ENCODE results near the gene GAGE1.
"Not testable (repeated sequence)": the region's sequence is repeated elsewhere in the genome, so short reads cannot be mapped to it uniquely, and the experiment has no call there.

The GAGE1 gene

GRCh38 chrX:49598720-49599119, at the start of gene GAGE1:
TSS of gene GAGE1 (plus strand) at chrX:49599020. CDS start at chrX:49600175, 1,155 bp downstream.
- DNase-seq (ENCODE audit: low read depth in 1 of 2, low spot score in 1 of 2); in situ Hi-C loops (cut with HindIII; ENCODE audit: low pct_unique_long_range_greater_than_20kb, low sequenced_read_pairs): not testable (repeated sequence)

- DNase-seq (ENCODE audit: low read depth in 1 of 2, low spot score in 1 of 2); in situ Hi-C loops (cut with HindIII; ENCODE audit: low pct_unique_long_range_greater_than_20kb, low sequenced_read_pairs): not testable (repeated sequence)
These were observed 47.8 kb upstream of the GAGE1 start, which contains the start of gene GAGE12E for GRCh38 chrX:49550989-49551388. TSS of gene GAGE12E (plus strand) at chrX:49551289. CDS start at chrX:49552444, 1,155 bp downstream.

- DNase-seq (ENCODE audit: low read depth in 1 of 2, low spot score in 1 of 2); in situ Hi-C loops (cut with HindIII; ENCODE audit: low pct_unique_long_range_greater_than_20kb, low sequenced_read_pairs): not testable (repeated sequence)
These were observed 38.3 kb upstream of the GAGE1 start, which contains the start of gene GAGE12F for GRCh38 chrX:49560542-49560941. TSS of gene GAGE12F (plus strand) at chrX:49560842. CDS start at chrX:49561997, 1,155 bp downstream.

GRCh38 chrX:49568728-49569127, 30.1 kb upstream of the GAGE1 start:
- in situ Hi-C loops (cut with HindIII; ENCODE audit: low pct_unique_long_range_greater_than_20kb, low sequenced_read_pairs); DNase-seq (ENCODE audit: low read depth in 1 of 2, low spot score in 1 of 2): not testable (repeated sequence)

- in situ Hi-C loops (cut with HindIII; ENCODE audit: low pct_unique_long_range_greater_than_20kb, low sequenced_read_pairs); DNase-seq (ENCODE audit: low read depth in 1 of 2, low spot score in 1 of 2): not testable (repeated sequence)
These were observed 29.7 kb upstream of the GAGE1 start for GRCh38 chrX:49569152-49569551.

- in situ Hi-C loops (cut with HindIII; ENCODE audit: low pct_unique_long_range_greater_than_20kb, low sequenced_read_pairs); DNase-seq (ENCODE audit: low read depth in 1 of 2, low spot score in 1 of 2): not testable (repeated sequence)
These were observed 28.7 kb upstream of the GAGE1 start, which contains the start of gene GAGE12G for GRCh38 chrX:49570100-49570499. TSS of gene GAGE12G (plus strand) at chrX:49570400. CDS start at chrX:49571555, 1,155 bp downstream.

- DNase-seq (ENCODE audit: low read depth in 1 of 2, low spot score in 1 of 2); in situ Hi-C loops (cut with HindIII; ENCODE audit: low pct_unique_long_range_greater_than_20kb, low sequenced_read_pairs): not testable (repeated sequence)
These were observed 19.2 kb upstream of the GAGE1 start, which contains the start of gene GAGE12H for GRCh38 chrX:49579649-49580048. TSS of gene GAGE12H (plus strand) at chrX:49579949. CDS start at chrX:49581104, 1,155 bp downstream.

GRCh38 chrX:49589196-49589595, 9.6 kb upstream of the GAGE1 start, which contains the start of gene GAGE2A:
TSS of gene GAGE2A (plus strand) at chrX:49589496. CDS start at chrX:49590651, 1,155 bp downstream.
- in situ Hi-C loops (cut with HindIII; ENCODE audit: low pct_unique_long_range_greater_than_20kb, low sequenced_read_pairs): not testable (repeated sequence)

GRCh38 chrX:49589769-49590478, 8.9 kb upstream of the GAGE1 start:
- DNase-seq (ENCODE audit: low read depth in 1 of 2, low spot score in 1 of 2); in situ Hi-C loops (cut with HindIII; ENCODE audit: low pct_unique_long_range_greater_than_20kb, low sequenced_read_pairs): not testable (repeated sequence)

More at GRCh38 chrX:49589196-49589595, 9.6 kb upstream of the GAGE1 start, which contains the start of gene GAGE2A:
- DNase-seq (ENCODE audit: low read depth in 1 of 2, low spot score in 1 of 2): not testable (repeated sequence)

GRCh38 chrX:49590488-49590887, 8.3 kb upstream of the GAGE1 start:
- DNase-seq (ENCODE audit: low read depth in 1 of 2, low spot score in 1 of 2); in situ Hi-C loops (cut with HindIII; ENCODE audit: low pct_unique_long_range_greater_than_20kb, low sequenced_read_pairs): not testable (repeated sequence)

- TF ChIP-seq JUND (IDR thresholded peaks at IDR 0.05; ENCODE audit: low read depth): no peak
- in situ Hi-C loops (cut with HindIII; ENCODE audit: low pct_unique_long_range_greater_than_20kb, low sequenced_read_pairs): no loop called here
- no peak for DNase-seq (ENCODE audit: low read depth in 1 of 2, low spot score in 1 of 2)
These were observed 12.0 kb downstream of the GAGE1 start for GRCh38 chrX:49610718-49611310.

- TF ChIP-seq JUND (IDR thresholded peaks at IDR 0.05; ENCODE audit: low read depth): no peak
- no peak for DNase-seq (ENCODE audit: low read depth in 1 of 2, low spot score in 1 of 2)
- in situ Hi-C loops (cut with HindIII; ENCODE audit: low pct_unique_long_range_greater_than_20kb, low sequenced_read_pairs): no loop called here
These were observed 19.8 kb downstream of the GAGE1 start for GRCh38 chrX:49618574-49618973.

GRCh38 chrX:49627086-49627777, 28.4 kb downstream of the GAGE1 start:
- DNase-seq (ENCODE audit: low read depth in 1 of 2, low spot score in 1 of 2): peak; percentile 26 to 88
- in situ Hi-C loops (cut with HindIII; ENCODE audit: low pct_unique_long_range_greater_than_20kb, low sequenced_read_pairs): no loop called here
- TF ChIP-seq JUND (IDR thresholded peaks at IDR 0.05; ENCODE audit: low read depth): no peak

All from T47D (cell line).